ENCODE data around the gene HEPACAM. TPM values are rescaled to one million over a fixed set of nuclear protein-coding genes. Genes with fewer than 3 reads are reported as not detected.

Gene HEPACAM
- total RNA-seq = not detected in 2 replicates

GRCh38 chr11:124935548-124936514 lies at the start of gene HEPACAM:
Gene HEPACAM, minus strand, starts transcription at chr11:124936047. Its CDS starts 41 bp downstream, at chr11:124936006.

DNA sequence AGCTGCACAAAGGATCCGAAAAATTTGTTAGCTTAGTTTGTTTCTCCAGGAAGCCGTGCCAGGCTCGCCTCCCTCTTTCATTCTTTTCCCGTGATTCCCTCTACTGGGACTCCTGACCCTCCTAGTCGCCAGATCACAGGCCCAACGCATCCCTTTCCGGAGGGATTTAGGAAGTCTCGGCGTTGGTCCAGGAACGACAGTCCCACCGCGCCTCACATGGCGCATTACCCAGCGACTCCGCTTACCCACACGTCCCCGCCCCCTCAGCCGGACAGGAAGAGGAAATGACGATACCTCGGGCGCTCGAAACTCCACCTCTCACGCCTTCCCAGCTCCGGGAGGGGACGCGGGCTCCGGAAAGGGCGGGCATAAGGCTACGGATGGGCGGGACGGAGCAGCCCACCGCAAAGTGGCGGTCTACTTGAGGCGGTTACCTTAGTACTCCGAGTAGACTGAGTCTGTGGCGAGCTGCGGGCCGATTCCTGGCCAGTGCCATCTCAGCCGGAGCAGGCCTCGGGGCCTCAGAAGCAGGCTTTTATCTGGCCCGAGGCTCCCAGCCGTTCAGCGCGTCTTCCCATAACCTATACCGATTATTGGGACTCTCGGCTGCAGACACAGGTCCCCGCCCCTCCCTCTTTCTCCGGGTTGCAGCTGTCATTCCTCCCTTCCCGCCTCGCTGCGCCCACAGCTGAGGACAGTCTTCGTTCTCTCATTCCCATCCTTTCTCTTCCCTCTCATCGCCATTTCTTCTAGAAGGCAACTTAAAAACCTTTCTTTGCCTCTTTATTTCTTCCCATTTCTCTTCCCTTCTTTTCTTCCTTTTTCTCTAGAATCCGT lies 18.1 kb upstream of the HEPACAM start, which contains the start of gene CCDC15:
Gene CCDC15 (plus strand): TSS at position 450 of the 837 bp plus-strand sequence. CDS start 531 bp downstream, outside the sequence.

GRCh38 chr11:124918950-124919349 lies 16.9 kb downstream of the HEPACAM start, which contains the start of gene HEPN1:
Gene HEPN1, plus strand, starts transcription at chr11:124919250.

DNA sequence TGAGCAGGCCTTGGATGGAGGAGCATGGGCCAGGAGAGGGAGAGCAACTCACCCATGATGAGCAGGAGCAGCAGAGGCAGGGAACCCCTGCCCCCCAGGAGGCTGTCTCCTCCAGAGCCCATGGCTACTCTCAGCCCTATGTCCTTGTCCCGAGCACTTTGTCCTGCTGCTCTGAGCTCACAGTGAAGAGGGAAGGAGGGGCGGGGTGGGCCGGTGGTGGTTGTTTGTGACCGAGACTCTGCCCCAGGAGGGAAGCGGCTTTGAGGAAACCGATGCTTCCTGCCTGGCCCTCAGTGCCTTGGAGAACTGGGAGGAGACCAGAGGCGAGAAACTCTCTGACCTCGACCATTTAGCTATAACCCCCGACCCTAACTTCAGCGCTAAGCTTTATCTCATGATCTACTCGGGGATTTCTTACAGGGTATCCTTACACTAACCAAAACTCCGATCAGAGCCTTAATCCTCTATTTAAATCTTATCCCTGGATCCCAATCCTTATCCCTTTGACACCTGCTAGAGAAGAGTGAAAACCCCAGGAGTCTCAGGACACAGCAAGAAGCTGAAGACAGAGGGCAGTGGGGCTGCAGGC lies 38.1 kb downstream of the HEPACAM start, which contains the start of gene ROBO4:
Gene ROBO4 (minus strand): TSS at position 192 of the 589 bp plus-strand sequence. CDS start 70 bp downstream, at position 122.

Other genes starting within 250 kb of the HEPACAM start
- gene NRGN, start 196.1 kb downstream of the HEPACAM start, total RNA-seq = 0.15 and 0.39 TPM in 2 replicates
- gene VSIG2, start 183.8 kb downstream of the HEPACAM start, total RNA-seq = not detected in 2 replicates
- gene ESAM, start 173.8 kb downstream of the HEPACAM start, total RNA-seq = not detected in 2 replicates
- gene MSANTD2, start 135.6 kb downstream of the HEPACAM start, total RNA-seq = 3.4 TPM in 2 replicates
- 34.8 and 59.5 TPM in 2 replicates for gene ROBO3, start 70.6 kb downstream of the HEPACAM start, total RNA-seq
- gene ROBO4, start 38.2 kb downstream of the HEPACAM start, total RNA-seq = 5.8 and 6.8 TPM in 2 replicates
- not detected in 2 replicates for gene HEPN1, start 16.8 kb downstream of the HEPACAM start, total RNA-seq
- 2.6 and 11.2 TPM in 2 replicates for gene CCDC15, start 18.2 kb upstream of the HEPACAM start, total RNA-seq
- 22.2 and 35.8 TPM in 2 replicates for gene SLC37A2, start 127.3 kb upstream of the HEPACAM start, total RNA-seq
- 18.8 and 21.0 TPM in 2 replicates for gene TMEM218, start 175.6 kb upstream of the HEPACAM start, total RNA-seq
- not detected in 2 replicates for gene PKNOX2, start 228.7 kb upstream of the HEPACAM start, total RNA-seq